GM12864 (cell line): Measurements from ENCODE around the gene RAB17.

Experiments
- DNase-seq: peaks from one replicate; pipeline ENCODE4 v3.0.0-alpha.2; 2011; ENCODE audit warnings: low read depth
- H3K4me3 ChIP-seq: 2 replicates; pipeline ENCODE4 v1.5.1; 2011; ENCODE audit warnings: mild to moderate bottlenecking, low read depth, low read length, control low read depth
- TF ChIP-seq, protein P1 (sequence below): IDR thresholded peaks from 2 replicates; pipeline ENCODE4 v1.5.1; 2011; ENCODE audit warnings: low read depth, mild to moderate bottlenecking, moderate library complexity, low read length, control low read depth, inconsistent platforms; ENCODE audit errors: missing control alignments

RAB17 gene

DNA sequence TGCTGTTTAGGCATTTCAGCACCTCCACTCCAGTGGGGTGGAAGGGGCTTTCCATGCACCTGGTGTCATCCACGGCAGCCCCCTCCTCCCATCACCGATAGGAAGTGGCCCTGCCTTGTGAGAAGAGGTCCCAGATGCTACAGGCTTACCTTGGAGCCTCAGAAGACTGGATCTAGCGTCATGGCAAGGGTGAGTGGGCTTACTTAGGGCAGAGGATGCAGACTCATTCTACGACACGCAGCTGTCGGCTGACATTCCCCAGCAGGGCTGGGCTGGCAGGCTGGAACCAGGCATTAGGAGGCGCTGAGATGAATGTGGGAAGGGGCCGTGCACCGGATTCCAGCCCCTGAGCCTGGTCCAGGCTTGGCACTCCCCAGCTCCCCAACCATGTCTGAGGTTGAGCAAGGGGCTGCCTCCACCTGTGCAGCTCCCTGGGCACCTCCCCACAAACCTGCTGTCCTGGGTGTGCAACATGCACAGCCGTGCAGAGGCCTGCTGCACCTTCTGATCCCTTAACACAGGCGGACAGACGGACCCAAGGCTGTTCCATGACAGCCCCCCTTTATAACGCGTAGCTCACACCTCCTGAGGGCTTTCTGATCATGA lies 25.9 kb downstream of the RAB17 start:
- DNase-seq = no peak
- TF ChIP-seq, protein P1, sequence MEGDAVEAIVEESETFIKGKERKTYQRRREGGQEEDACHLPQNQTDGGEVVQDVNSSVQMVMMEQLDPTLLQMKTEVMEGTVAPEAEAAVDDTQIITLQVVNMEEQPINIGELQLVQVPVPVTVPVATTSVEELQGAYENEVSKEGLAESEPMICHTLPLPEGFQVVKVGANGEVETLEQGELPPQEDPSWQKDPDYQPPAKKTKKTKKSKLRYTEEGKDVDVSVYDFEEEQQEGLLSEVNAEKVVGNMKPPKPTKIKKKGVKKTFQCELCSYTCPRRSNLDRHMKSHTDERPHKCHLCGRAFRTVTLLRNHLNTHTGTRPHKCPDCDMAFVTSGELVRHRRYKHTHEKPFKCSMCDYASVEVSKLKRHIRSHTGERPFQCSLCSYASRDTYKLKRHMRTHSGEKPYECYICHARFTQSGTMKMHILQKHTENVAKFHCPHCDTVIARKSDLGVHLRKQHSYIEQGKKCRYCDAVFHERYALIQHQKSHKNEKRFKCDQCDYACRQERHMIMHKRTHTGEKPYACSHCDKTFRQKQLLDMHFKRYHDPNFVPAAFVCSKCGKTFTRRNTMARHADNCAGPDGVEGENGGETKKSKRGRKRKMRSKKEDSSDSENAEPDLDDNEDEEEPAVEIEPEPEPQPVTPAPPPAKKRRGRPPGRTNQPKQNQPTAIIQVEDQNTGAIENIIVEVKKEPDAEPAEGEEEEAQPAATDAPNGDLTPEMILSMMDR = no peak
- no peak overlapping the region for H3K4me3 ChIP-seq

DNA sequence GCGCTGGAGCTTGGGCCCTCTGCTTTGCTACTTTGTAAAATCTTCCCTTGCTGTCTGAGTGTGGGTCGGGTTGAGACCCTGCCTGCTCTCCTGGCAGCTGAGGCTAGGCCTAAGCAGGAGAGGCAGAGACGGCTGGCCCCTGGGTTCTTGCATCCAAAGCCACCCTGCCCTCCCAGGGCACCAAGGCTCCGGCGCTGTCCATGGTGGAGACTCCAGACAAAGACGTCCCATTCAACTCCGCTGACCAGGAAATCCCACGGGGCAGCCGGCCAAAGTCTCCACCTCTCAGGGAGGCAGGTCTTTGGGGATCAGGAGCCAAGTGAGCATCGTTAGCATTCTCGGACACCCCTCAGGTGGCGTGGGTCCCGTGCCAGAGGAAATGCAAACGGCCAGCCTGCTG lies 26.7 kb downstream of the RAB17 start:
- DNase-seq = no peak
- no peak overlapping the region for H3K4me3 ChIP-seq

DNA sequence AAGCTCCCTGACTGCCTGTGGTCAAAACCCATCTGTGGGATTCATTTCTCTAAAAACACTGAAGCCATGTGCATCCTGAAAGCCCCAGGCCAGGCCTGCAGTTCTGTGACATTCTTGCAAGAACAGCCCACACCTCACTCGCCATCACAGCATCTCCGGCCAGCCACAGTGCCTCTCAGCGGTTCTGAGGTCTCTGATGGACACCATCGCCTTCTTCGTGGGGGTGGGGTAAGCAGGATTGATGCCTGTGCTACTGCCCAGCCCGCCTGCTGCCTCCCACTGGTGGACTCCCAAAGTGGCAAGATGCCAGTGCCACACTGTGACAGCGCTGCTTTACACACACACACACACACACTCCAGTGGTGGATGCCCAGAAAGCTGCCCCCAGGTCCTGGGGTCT lies 29.3 kb downstream of the RAB17 start:
- TF ChIP-seq, protein P1 = no peak
- no peak overlapping the region for H3K4me3 ChIP-seq
- no peak for DNase-seq

More for the DNA sequence above, 26.7 kb downstream of the RAB17 start:
- TF ChIP-seq, protein P1 = no peak

DNA sequence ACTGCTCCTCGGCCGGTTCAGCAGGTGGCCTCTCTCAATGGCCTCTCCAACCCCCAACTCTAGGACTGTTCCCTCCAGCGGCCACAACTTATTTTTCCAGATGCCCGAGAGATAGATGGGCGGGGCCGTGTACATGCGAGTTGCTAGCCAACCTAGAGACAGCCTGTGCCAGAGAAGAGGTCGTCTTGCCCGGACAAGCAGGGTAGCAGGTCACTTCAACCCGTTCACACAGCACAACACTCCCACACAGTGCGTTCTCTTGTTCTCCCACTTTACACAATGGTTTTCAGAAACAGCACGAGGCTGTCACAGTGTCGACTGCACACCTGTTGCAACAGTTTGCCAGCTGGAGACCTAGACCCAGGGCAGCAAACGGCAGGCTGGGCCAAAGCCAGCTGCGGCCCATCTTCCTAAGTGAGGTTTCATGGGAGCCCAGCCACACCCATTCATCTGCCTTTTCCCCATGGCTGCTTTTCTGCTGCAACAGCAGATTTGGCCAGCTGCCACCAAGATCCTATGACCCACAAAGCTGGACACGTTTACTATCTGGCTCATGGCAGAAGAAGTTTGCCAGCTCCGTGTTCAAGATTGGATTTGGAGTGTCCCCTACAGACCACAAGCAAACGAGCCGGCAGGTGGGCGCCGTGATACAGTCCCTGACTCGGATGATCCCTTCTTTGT lies 31.4 kb downstream of the RAB17 start:
- H3K4me3 ChIP-seq = no peak overlapping the region
- DNase-seq = no peak
- TF ChIP-seq, protein P1 = no peak

DNA sequence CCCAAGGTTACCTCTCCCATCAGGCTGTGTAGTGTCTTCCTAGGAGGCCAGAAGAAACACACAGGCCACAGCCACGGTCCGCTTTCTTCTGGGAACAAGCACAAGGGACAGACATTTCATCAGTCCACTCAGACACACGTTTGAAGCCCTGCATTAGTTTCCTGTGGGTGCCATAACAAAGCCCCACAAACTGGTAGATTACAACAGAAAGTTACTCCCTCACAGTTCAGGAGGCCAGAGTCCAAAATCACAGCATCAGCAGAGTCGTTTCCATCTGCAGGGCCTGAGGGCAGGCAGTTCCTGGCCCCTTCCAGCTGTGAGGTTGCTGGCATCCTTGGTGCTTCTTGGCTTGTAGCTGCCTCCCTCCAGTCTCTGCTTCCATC lies 32.9 kb downstream of the RAB17 start:
- H3K4me3 ChIP-seq = no peak overlapping the region
- no peak for DNase-seq
- TF ChIP-seq, protein P1 = no peak

GRCh38 chr2:237556773-237557632 lies 33.5 kb downstream of the RAB17 start:
- TF ChIP-seq, protein P1 = no peak
- no peak overlapping the region for H3K4me3 ChIP-seq
- DNase-seq = peak; percentile 71
